GM13977 (cell line): ENCODE data around the gene ADARB1.

Source experiments
- DNase-seq: peaks from one replicate; pipeline ENCODE4 v3.0.0; 2012; ENCODE audit warnings: low spot score
- CTCF ChIP-seq: IDR thresholded peaks from 2 replicates; pipeline ENCODE4 v1.5.1; 2012; ENCODE audit warnings: mild to moderate bottlenecking, control low read depth; ENCODE audit not compliant: insufficient read depth; ENCODE audit errors: extremely low read depth, missing control alignments
- in situ Hi-C: fragments of 300-500 bp; cut with MboI; formaldehyde crosslinking; loops from one replicate; pipeline ENCODE4 v1.12.0; 2022; ENCODE audit warnings: low sequenced_read_pairs, low pct_unique_long_range_greater_than_20kb, mixed read lengths, inconsistent platforms; ENCODE audit not compliant: unreplicated experiment

Gene ADARB1

GRCh38 chr21:45249626-45250025 lies 175.2 kb downstream of the ADARB1 start:
- TF ChIP-seq CTCF, result no peak
- in situ Hi-C loops, result no loop called here
- DNase-seq, result no peak

GRCh38 chr21:45250272-45250671 lies 175.9 kb downstream of the ADARB1 start:
- in situ Hi-C loops, result no loop called here
- DNase-seq, result no peak
- no peak for TF ChIP-seq CTCF

- no peak for DNase-seq
- in situ Hi-C loops, result no loop called here
- no peak for TF ChIP-seq CTCF
Observed at GRCh38 chr21:45250914-45251634, 176.7 kb downstream of the ADARB1 start.

GRCh38 chr21:45251635-45252447 lies 177.5 kb downstream of the ADARB1 start:
- TF ChIP-seq CTCF, result no peak
- in situ Hi-C loops, result no loop called here
- DNase-seq, result no peak

GRCh38 chr21:45252448-45252925 lies 178.1 kb downstream of the ADARB1 start:
- in situ Hi-C loops, result no loop called here
- TF ChIP-seq CTCF, result no peak
- DNase-seq, result no peak

GRCh38 chr21:45253180-45253579 lies 178.8 kb downstream of the ADARB1 start:
- in situ Hi-C loops, result no loop called here
- TF ChIP-seq CTCF, result no peak
- no peak for DNase-seq
